Transverse colon (tissue), 4 donors: ENCODE results near the gene KHDRBS2. TPM values are rescaled to one million over a fixed set of nuclear protein-coding genes. Genes with fewer than 3 reads are reported as not detected.

Experiments
- DNase-seq: peaks from one replicate; pipeline ENCODE4 v3.0.0-alpha.2; 2019
- H3K27ac ChIP-seq, 4 donors: fragments of 200-600 bp; sonication (generic); 2 replicates each; pipeline ENCODE4 v1.5.1; 2016 to 2018; ENCODE audit warnings: inconsistent platforms in 4 of 4
- H3K27me3 ChIP-seq: fragments of 200-600 bp; sonication (generic); 2 replicates; pipeline ENCODE4 v1.5.1; 2017; ENCODE audit warnings: inconsistent platforms
- H3K36me3 ChIP-seq, 4 donors: fragments of 200-600 bp; sonication (generic); 2 replicates each; pipeline ENCODE4 v1.5.1; 2017 to 2019; ENCODE audit warnings: inconsistent platforms in 4 of 4
- H3K4me1 ChIP-seq, 4 donors: fragments of 200-600 bp; sonication (generic); 2 replicates each; pipeline ENCODE4 v1.5.1; 2017 to 2020; ENCODE audit warnings: inconsistent platforms in 4 of 4
- H3K4me3 ChIP-seq, 4 donors: fragments of 200-600 bp; sonication (generic); 1 replicate in 1 of 4; 2 replicates in 3 of 4; pipeline versions ENCODE4 v1.5.1 to v1.6.1; 2017 to 2019; ENCODE audit warnings: inconsistent platforms in 4 of 4
- H3K9me3 ChIP-seq, 2 donors: fragments of 200-600 bp; sonication (generic); 2 replicates each; pipeline ENCODE4 v1.5.1; 2017 to 2019; ENCODE audit warnings: inconsistent platforms in 2 of 2
- EP300 ChIP-seq: sonication (generic); formaldehyde crosslinking; IDR thresholded peaks from one replicate; pipeline ENCODE4 v1.6.1; 2017; ENCODE audit warnings: antibody characterized with exemption, low read depth
- POLR2A ChIP-seq: fragments of 450-650 bp; IDR thresholded peaks from one replicate; pipeline ENCODE4 v1.6.1; 2016; ENCODE audit warnings: antibody characterized with exemption, mild to moderate bottlenecking, moderate library complexity
- POLR2AphosphoS5 ChIP-seq, 3 donors: sonication (generic); formaldehyde crosslinking; IDR thresholded peaks; one replicate each; pipeline ENCODE4 v1.6.1; 2016; ENCODE audit warnings: antibody characterized with exemption in 3 of 3
- WGBS, 2 donors: methylation state at CpG; one replicate each; pipeline ENCODE4 v1.1.5; 2018; ENCODE audit warnings: low coverage in 1 of 2; 5-methylcytosine and 5-hydroxymethylcytosine counted together
- in situ Hi-C, 4 donors: fragments of 200-750 bp; cut with MboI; loops; one replicate each; pipeline versions ENCODE4 v1.15.0 to v1.15.1; 2017; ENCODE audit warnings: low sequenced_read_pairs in 3 of 4, low pct_ligation_motif_present in 1 of 4, low pct_unique_long_range_greater_than_20kb in 1 of 4
- intact Hi-C: fragments of 100-400 bp; cut with DNase I; formaldehyde crosslinking; loops from one replicate; pipeline ENCODE4 v1.15.1; 2023; ENCODE audit warnings: low total_unique reads
- total RNA-seq, 4 donors: library from RNA; depleted of rRNA; stranded (reverse); fragments of >200 nt; gene quantifications; one replicate each; pipeline ENCODE4 v1.1.0, GENCODE V29; 2016
- TF ChIP-seq, protein P1 (sequence below), 5 experiments: fragments of 200-600 bp in 3 of 5; fragments of 450-650 bp in 2 of 5; sonication (generic) in 3 of 5; IDR thresholded peaks; 1 replicate in 2 of 5; 2 replicates in 3 of 5; pipeline ENCODE4 v1.5.1; 2016 to 2017; ENCODE audit warnings: antibody characterized with exemption in 5 of 5, inconsistent platforms in 3 of 5, mild to moderate bottlenecking in 2 of 5, moderate library complexity in 1 of 5

Gene KHDRBS2
- total RNA-seq, 4 donors from 2014 or later: 1.6 to 4.5 (median 2.5) TPM

DNA sequence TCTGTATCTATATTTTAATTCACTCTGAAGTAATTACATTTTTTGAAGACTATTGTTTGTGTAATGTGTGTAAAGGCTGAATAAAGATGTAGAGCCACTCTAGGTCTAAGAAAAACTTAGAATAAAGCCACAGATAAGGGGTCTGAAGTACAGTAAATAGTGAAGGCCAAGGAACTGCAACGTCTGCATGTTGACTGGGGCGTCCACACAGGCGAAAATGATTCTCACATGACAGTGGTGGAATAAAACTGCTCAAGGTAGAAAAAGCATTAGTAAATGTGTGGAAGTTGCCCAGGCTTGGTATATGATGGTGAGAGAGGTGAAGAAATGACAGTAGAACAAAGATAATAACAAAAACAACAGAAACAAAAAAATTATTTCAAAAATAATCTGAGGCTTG, 196.2 kb downstream of the KHDRBS2 start:
- H3K4me3 ChIP-seq: no peak overlapping the region
- H3K27ac ChIP-seq: no peak overlapping the region
- TF ChIP-seq POLR2A: no peak
- TF ChIP-seq EP300: no peak
- TF ChIP-seq, protein P1, sequence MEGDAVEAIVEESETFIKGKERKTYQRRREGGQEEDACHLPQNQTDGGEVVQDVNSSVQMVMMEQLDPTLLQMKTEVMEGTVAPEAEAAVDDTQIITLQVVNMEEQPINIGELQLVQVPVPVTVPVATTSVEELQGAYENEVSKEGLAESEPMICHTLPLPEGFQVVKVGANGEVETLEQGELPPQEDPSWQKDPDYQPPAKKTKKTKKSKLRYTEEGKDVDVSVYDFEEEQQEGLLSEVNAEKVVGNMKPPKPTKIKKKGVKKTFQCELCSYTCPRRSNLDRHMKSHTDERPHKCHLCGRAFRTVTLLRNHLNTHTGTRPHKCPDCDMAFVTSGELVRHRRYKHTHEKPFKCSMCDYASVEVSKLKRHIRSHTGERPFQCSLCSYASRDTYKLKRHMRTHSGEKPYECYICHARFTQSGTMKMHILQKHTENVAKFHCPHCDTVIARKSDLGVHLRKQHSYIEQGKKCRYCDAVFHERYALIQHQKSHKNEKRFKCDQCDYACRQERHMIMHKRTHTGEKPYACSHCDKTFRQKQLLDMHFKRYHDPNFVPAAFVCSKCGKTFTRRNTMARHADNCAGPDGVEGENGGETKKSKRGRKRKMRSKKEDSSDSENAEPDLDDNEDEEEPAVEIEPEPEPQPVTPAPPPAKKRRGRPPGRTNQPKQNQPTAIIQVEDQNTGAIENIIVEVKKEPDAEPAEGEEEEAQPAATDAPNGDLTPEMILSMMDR (IDR thresholded peaks at IDR 0.05): no peak
- TF ChIP-seq POLR2AphosphoS5 (IDR thresholded peaks at IDR 0.05): no peak
- in situ Hi-C loops (no loop called here), intact Hi-C loops (no loop called here)
- H3K9me3 ChIP-seq: no peaks in the 10 kb centered on the region
- no peak for DNase-seq
- no peaks in the 10 kb centered on the region for H3K36me3 ChIP-seq
- WGBS, 2 donors: 75 to 83% methylated on average over 3 of the region's 3 CpGs
- no peaks in the 10 kb centered on the region for H3K27me3 ChIP-seq
- H3K4me1 ChIP-seq: no peaks in the 10 kb centered on the region

DNA sequence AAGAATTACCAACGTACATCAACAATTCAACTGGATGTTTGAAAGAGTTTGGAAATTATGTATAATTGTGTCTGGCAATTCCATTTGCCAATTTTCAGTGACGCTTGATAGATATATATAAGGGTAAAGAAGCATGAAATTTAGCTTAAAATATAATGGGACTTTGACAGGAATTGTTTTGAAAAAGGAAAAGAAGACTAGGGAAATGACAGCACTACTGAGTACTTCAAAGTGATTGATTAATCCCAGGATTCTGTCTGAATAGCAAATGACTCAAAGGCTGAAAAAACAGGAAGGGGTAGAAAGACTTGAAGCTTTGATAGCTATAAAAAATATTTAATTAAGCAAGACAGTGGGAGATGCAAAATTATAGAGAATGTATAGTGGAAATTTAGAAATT, 200.0 kb downstream of the KHDRBS2 start:
- intact Hi-C loops: no loop called here

DNA sequence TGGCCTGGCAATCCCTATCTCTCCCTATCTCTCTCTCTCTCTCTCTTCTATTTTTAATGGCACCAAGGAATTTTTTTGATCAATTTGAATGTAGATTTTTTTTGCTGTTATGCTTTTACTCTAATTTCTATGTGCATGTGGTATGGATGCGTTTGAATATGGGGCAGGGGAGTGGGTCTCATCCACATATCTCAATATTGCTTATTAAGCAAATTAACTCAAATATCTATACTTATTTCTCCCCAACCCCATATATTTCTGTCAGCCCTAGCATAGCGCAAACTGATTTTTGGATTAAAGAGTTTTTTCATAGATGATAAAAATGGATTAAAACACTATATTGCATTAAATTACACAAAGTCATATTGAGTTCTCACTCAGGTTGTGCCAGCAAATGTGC, 210.2 kb downstream of the KHDRBS2 start:
- TF ChIP-seq EP300: no peak
- TF ChIP-seq POLR2A: no peak
- TF ChIP-seq, protein P1 (IDR thresholded peaks at IDR 0.05): no peak
- TF ChIP-seq POLR2AphosphoS5 (IDR thresholded peaks at IDR 0.05): no peak
- no peak for DNase-seq
- Histone ChIP-seq H3K4me3 (no peak overlapping the region), H3K27ac (no peak overlapping the region), H3K4me1 (no peaks in the 10 kb centered on the region), H3K36me3 (no peaks in the 10 kb centered on the region), H3K9me3 (no peaks in the 10 kb centered on the region), H3K27me3 (no peaks in the 10 kb centered on the region)
- in situ Hi-C loops: no loop called here
- intact Hi-C loops: no loop called here
- WGBS, 2 donors: 89 to 92% methylated on average over 2 of the region's 2 CpGs

More for the DNA sequence above, 200.0 kb downstream of the KHDRBS2 start:
- Histone ChIP-seq H3K9me3 (no peaks in the 10 kb centered on the region), H3K27ac (no peak overlapping the region), H3K36me3 (no peaks in the 10 kb centered on the region), H3K27me3 (no peaks in the 10 kb centered on the region), H3K4me3 (no peak overlapping the region), H3K4me1 (no peaks in the 10 kb centered on the region)
- WGBS, 2 donors: 24 to 33% methylated on average over 2 of the region's 2 CpGs
- in situ Hi-C loops: no loop called here
- TF ChIP-seq POLR2AphosphoS5 (IDR thresholded peaks at IDR 0.05): no peak
- no peak for TF ChIP-seq POLR2A
- TF ChIP-seq EP300: no peak
- TF ChIP-seq, protein P1 (IDR thresholded peaks at IDR 0.05): no peak
- no peak for DNase-seq

DNA sequence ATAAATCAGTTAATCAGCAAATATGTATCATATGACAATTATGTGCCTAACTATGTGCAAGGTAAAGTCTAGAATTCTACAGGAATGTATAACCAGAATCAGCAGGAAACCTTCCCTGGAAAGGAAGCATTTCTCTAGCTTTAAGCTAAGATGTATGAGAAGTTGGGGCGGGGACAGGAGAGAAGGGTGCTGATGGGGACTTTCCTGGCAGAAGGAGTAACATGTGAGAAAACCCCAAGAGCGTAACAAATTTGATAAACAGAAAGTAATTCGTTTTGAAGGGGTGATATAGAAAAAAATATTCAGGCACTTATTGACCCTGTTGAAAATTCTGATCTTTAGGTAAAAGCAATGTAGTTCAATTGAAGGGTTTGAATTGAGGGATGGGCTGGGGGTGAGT, 226.1 kb downstream of the KHDRBS2 start:
- H3K4me3 ChIP-seq: no peak overlapping the region
- in situ Hi-C loops: no loop called here
- no peaks in the 10 kb centered on the region for H3K4me1 ChIP-seq
- no peak for DNase-seq
- no peaks in the 10 kb centered on the region for H3K36me3 ChIP-seq
- WGBS, 2 donors: 72 to 78% methylated on average over 3 of the region's 3 CpGs
- TF ChIP-seq POLR2AphosphoS5 (IDR thresholded peaks at IDR 0.05) (no peak), EP300 (no peak), POLR2A (no peak)
- TF ChIP-seq, protein P1 (IDR thresholded peaks at IDR 0.05): no peak
- H3K27ac ChIP-seq: no peak overlapping the region
- intact Hi-C loops: no loop called here
- H3K27me3 ChIP-seq: no peaks in the 10 kb centered on the region
- no peaks in the 10 kb centered on the region for H3K9me3 ChIP-seq
